Posterior cingulate gyrus (tissue), 11 donors: ENCODE results near the gene BAG3.
A peak's percentile ranks its signal among the peaks of the same experiment; 100 is the strongest.

ENCODE experiments used
- DNase-seq, 10 donors: peaks; one replicate each; pipeline versions ENCODE4 v3.0.0 to v3.0.0-alpha.2; 2020 to 2021; ENCODE audit warnings: mixed read lengths in 3 of 10
- intact Hi-C: fragments of 100-400 bp; cut with DNase I; formaldehyde crosslinking; loops from one replicate; pipeline ENCODE4 v1.15.1; 2023

BAG3 gene

DNA sequence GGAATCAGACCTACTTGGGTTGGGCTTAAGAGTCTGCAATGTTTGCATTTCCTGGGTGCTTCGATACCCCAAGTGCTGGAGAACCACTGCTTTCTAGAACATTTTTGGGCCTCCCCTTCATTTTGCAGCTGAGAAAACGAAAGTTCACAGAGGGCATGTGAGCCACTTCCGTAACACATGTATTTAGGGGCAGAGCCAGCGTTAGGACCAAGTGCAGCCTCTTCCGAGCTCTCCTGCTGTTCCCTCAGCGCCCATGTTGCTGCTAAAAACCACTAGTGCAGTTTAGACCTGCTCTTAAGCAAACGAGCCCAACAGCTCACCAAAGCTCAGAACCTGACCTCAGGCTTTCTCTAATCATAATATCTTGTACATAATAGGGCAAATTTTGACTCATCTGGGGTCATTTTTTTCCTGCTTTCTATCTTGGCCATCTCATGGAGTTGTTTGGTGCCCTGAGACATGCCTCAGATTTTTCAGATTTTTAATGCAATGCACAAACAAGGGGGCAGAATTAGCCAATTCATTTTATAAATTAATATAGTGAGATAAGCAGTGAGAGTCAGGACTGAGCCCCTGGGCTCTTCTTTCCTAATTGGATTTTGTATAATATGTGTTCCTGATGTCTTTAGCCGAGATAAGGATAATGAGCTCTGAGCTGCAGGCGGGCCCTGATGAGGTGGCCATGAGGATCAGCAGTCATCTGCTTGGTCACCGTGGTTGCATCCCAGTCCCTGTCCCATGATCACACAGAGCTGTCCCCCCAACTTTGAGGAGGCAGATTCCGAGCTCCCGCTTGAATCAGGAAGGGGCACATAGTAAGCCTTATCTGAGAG, 12.9 kb downstream of the BAG3 start:
- peak in 2 of 10 donors; percentile 6 to 17 for DNase-seq
- intact Hi-C loops, result no loop called here

DNA sequence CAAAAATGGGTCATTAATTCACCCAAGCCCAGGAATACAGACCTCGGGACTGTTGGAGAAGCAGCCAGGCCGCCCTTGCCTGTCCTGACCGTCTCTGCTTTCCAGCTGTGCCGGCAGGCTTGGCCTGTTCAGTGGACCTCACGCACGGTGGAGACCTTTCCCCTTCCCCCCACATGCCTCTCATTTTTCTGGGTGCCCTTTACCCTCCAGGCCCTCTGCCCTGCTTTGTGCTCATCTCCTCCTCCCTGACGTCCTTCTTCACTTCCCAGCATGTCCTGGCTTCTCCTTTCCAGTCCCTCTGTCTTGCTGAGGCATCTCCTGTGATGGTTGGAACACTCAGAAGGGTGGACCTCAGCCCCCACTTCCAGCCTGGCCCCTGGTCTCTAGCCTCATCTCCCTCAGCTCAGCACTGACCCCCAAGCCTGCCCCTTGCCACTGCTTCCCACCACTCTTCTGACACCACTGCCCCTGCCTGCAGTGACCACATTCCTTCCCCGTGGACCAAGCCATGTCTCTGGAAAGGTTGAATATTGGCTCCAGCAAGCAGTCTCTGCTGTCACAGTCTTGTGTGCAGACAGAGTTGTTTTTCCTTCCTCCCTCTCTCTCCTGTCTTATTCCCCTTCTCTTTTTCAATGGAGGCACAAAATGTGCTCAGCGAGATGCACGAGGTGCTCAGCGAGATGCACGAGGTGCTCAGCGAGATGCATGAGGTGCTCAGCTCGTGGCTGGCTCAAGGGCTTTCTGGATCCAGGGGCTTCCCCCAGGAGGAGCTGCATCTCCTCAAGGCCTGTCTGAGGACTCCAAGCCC, 14.9 kb downstream of the BAG3 start:
- peak in 2 of 10 donors; percentile 55 to 57 for DNase-seq
- intact Hi-C loops, result loop anchor here (5.0 kb wide), 1 partner anchor 54 kb away; no protein-coding TSS in a partner anchor

DNA sequence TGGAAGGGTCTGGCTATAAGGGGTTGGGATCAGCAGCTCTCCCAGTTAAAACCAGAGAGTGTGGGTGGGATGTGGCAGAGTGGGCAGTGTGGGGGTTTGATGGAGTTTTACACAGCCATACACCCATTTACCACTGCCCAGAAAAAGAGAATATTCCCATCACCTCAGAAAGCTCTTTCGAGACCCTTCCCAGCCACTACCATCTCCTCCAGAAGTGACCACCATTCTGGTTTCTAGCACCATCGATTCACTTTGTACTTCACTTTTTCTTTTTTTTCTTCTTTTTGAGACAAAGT, 15.5 kb downstream of the BAG3 start:
- no peak for DNase-seq
- intact Hi-C loops, result loop anchor here (5.0 kb wide), 1 partner anchor 54 kb away; no protein-coding TSS in a partner anchor

DNA sequence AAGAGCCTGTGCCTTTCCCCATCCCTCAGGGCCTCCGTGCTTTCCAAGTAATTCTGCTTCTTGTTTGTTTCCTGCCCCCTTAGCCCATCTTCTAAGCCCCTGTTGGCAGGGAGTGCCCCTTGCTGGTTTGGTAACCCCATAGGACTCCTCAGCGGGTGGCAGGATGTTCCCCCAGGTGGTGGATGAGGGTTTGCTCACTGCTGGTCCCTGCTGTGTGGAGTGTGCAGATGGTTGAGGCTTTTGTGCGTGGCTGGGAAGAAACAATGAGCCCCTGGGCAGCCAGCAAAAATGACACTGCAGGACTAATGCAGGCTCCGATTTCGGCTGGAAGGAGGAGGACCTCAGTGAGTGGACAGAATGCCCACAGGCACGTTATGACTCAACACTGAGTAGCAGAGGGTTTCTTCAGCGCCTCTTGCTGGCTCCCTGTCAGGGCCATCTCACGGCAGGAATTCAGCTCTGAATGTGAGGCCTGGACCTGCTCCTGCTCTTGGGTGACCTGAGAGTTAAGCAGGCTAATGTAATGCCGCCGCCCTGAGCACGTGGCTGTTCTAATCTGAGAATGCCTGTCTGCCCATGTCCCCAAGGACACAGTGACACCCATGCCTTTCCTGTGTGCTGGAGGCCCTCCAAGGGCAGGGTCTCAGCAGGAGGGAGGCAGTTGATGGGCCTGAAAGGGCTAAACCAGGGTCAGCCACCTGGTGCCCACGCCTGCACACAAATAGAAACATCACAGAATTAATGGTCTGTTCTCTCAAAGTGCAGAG, 16.6 kb downstream of the BAG3 start:
- DNase-seq, result peak in 2 of 10 donors; percentile 57 to 80
- intact Hi-C loops, result loop anchor here (5.0 kb wide), 1 partner anchor 55 kb away; no protein-coding TSS in a partner anchor

DNA sequence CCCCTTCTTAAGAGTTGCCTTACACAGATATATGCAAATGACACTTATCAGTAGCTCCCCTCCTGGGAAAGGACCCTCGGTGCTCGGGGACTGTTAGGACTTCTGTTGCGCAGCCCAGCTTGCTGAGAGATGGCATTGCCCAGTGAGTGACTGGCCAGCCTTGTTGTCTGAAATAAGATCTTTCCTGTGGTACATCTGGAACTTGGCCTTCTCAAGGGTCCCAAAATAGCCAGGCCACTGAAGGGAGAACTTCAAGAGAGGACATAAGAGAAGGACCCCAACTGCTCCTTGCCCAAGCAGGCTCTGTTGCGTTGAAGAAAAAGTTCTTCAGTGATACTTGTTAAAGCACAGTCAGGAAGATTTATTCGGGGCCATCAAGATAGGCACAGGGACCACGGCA, 17.3 kb downstream of the BAG3 start:
- intact Hi-C loops, result loop anchor here (5.0 kb wide), 1 partner anchor 56 kb away; no protein-coding TSS in a partner anchor
- peak in 2 of 10 donors; percentile 23 to 61 for DNase-seq

DNA sequence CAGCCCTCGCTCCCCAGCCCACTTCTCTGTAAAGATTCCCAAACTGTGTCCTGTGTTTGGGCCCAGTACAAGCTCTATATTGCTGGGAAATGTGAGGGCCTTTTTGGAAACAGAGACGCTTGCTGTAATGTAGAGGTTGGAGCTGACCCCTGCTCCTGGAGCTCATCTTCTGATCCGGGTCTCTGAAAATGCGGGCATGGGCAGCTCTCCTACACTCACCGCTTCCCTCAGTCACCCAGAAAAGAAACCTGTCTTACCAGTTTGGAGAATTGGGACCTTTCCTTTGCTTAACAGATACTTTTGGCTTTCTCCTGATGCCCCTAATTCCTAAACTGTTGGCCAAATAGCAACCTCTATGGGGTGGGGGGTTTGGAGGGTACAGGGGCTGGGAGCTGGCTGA, 18.2 kb downstream of the BAG3 start:
- peak in 1 of 10 donors; percentile 12 for DNase-seq
- intact Hi-C loops, result loop anchor here (5.0 kb wide), 1 partner anchor 57 kb away; no protein-coding TSS in a partner anchor

DNA sequence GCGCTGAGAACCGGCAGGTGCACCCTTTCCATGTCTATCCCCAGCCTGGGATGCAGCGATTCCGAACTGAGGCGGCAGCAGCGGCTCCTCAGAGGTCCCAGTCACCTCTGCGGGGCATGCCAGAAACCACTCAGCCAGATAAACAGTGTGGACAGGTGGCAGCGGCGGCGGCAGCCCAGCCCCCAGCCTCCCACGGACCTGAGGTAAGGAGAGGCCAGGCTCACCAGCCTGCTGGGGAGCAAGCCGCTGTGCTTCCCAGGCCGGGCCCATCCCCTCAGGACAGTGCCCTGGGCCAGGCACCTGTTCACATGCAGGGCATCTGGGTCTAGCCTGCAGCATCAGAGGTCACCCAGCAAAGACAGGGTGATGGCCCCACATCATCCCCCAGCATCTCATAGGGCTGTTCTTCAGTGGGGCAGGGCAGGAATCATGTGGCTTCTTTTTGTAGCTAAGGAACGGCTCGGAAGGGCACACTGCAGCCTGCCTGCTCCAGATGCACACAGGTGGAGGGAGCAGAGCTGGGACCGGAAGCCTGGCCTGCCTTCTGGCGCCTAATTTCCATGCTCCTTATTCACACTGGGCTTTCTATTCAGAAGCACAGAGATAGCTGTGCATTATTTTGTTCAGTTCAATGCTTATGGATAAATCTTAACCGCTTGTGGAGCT, 18.9 kb downstream of the BAG3 start:
- DNase-seq, result peak in 2 of 10 donors; percentile 66 to 73
- intact Hi-C loops, result loop anchor here (5.0 kb wide), 1 partner anchor 58 kb away; no protein-coding TSS in a partner anchor

DNA sequence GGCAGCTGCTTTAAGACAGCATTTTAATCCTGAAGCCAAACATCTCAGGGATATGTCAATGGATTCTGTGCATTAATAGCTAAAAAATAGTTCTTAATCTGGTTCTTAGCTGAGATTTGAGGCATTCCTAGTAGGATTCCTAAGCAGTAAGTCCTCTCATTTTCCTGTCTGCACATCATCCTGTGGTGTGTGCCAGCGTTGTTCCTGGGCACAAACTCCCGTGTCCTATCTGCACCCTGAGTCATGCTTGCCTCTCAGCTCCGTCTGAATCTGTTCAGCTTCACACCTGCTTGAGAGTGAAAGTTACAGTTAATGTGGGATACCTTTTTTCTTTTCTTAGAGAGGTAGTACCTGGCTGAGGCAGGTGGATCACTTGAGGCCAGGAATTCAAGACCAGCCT, 19.5 kb downstream of the BAG3 start:
- peak in 2 of 10 donors; percentile 20 to 21 for DNase-seq
- intact Hi-C loops, result no loop called here

DNA sequence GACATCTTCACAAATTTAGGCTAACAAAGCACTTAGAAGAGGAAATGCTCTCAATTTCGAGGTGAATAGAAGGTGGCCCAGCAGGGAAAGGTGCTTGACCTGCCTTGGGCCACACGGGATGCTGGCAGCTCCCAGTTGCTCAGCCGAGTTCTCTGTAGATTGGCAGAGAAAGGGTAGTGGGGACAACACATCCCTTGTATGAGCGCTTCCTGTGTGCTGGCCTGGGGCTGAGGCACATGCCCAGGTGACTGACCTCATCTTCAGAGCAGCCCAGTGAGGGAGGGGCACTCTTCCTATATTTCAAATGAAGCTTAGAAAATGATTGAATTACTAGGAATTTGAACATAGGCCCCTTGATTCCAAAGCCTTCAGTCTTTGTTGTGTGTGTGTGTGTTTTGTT, 20.2 kb downstream of the BAG3 start:
- intact Hi-C loops, result no loop called here
- peak in 2 of 10 donors; percentile 35 to 38 for DNase-seq

DNA sequence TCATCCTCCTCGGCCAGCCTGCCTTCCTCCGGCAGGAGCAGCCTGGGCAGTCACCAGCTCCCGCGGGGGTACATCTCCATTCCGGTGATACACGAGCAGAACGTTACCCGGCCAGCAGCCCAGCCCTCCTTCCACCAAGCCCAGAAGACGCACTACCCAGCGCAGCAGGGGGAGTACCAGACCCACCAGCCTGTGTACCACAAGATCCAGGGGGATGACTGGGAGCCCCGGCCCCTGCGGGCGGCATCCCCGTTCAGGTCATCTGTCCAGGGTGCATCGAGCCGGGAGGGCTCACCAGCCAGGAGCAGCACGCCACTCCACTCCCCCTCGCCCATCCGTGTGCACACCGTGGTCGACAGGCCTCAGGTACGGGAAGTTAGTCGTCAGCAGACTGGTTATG, 21.1 kb downstream of the BAG3 start:
- peak in 2 of 10 donors; percentile 75 to 79 for DNase-seq
- intact Hi-C loops, result no loop called here

DNA sequence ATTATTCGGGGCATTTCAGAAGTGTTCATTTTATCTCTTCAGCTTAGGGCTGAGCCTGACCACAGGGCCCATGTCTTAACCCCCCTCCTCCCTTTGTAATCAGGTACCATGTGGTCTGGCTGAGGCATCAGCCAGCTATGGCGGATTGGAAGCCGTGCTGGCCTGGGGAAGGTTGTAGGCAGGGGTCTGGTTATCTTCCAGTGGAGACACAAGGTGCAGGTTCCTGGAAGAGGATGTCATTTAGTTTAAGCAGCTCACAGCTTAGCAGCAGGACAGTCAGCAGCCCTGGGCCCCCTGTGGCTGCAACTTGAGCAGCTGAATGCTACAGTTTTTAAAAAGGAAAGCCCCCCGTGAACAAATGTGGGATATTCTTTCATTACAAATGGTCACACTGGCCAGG, 22.1 kb downstream of the BAG3 start:
- intact Hi-C loops, result no loop called here
- peak in 2 of 10 donors; percentile 32 to 55 for DNase-seq

DNA sequence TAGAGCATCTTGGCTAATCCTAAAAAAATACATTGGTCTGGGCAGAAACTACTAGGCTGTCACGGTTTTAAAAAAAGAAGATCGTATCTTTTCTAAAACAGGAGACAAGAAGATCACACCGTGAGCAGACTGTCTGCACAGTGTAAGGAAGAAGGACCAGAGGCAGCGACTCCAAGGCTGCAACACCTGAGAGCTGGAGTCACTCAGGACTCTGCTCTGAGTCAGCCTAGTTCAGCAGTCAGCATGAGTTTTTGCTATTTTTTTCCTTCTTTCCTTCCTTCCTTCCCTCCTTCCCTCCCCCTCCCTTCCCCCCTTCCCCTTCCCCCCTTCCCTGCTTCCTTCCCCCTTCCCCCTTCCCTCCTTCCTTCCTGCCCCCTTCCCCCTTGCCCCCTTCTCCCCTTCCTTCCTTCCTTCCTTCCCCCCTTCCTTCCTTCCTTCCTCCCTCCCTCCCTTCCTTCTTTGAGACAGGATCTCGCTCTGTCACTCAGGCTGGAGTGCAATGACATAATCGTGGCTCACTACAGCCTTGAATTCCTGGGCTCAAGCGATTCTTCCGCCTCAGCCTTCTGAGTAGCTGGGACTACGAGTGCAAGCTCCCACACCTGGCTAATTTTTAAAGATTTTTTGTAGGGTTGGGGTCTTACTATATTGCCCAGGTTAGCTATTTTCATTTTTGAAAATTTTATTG, 24.4 kb downstream of the BAG3 start:
- peak in 1 of 10 donors; percentile 25 for DNase-seq
- intact Hi-C loops, result no loop called here

DNA sequence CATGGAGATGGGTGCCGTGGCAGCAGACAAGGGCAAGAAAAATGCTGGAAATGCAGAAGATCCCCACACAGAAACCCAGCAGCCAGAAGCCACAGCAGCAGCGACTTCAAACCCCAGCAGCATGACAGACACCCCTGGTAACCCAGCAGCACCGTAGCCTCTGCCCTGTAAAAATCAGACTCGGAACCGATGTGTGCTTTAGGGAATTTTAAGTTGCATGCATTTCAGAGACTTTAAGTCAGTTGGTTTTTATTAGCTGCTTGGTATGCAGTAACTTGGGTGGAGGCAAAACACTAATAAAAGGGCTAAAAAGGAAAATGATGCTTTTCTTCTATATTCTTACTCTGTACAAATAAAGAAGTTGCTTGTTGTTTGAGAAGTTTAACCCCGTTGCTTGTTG, 25.9 kb downstream of the BAG3 start:
- intact Hi-C loops, result no loop called here
- DNase-seq, result peak in 1 of 10 donors; percentile 30

DNA sequence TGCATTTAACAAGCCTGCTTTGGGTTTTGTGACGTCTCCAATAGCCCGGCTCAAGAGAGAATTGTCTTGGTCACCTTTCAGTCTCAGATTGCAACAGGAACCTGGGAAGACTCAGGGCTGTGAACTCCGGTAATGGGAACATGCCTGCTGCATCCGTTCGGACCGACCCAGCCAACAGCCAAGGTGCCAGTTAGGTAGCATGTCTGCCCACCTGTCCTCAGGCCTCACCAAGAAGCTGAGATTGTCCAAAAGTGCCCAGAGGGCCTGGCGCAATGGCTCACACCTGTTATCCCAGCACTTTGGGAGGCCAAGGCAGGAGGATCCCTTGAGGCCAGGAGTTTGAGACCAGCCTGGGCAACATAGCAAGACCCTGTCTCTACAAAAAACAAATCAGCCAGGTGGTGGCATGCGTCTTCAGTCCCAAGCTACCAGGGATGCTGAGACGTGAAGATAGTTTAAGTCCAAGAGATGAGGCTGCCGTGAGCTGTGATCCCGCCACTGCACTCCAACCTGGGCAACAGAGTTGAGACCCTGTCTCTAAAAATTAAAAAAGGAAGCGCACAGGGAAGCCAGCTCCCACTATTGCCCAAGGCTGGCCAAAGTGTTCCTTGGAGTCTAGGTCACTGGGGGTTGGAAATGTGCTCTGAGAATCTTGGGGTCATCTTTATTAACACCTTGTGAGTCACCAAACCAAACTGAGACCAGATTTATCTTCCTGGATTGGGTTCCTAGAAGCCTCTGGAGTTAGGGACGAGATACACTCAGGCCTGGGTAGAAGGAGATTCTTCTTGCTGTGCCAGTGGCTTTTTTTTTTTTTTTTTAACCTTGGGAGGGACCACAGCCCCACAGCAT, 26.9 kb downstream of the BAG3 start:
- intact Hi-C loops, result no loop called here
- DNase-seq, result peak in 3 of 10 donors; percentile 11 to 79 (median 34)

DNA sequence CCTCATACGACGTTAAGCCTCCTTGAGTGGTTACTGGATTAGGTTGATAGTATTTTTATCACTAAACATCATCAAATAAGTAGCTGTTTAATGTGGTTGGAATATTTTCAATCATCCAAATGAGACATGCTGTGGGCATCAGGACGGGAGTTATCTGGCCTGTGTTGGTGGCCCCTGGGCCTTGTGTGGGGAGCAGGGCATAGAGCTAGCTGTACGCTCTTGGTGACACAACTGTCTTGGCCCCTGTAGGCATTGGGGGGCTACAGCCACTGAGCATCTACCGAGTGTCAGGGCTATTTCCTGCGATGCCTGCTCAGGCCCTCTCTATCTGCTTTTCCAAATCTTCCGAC, 28.3 kb downstream of the BAG3 start:
- intact Hi-C loops, result no loop called here
- no peak for DNase-seq

DNA sequence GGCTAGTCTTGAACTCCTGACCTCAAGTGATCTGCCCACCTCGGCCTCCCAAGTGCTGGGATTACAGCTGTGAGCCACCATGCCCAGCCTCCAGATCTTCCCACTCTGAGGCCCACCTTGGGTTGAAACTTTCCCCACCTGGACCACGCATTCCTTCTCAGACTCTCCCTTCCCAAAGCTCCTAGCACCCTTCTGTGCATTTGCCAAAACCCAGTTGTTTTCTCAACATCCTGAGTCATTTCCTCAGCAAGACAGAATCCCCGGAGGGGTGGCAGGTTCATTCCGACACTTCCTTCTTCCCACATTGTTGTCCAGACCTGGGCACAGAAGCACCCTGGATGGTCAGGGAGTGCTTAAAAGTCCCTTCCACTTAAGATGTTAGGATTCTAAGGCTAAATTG, 28.9 kb downstream of the BAG3 start:
- intact Hi-C loops, result no loop called here
- no peak for DNase-seq

DNA sequence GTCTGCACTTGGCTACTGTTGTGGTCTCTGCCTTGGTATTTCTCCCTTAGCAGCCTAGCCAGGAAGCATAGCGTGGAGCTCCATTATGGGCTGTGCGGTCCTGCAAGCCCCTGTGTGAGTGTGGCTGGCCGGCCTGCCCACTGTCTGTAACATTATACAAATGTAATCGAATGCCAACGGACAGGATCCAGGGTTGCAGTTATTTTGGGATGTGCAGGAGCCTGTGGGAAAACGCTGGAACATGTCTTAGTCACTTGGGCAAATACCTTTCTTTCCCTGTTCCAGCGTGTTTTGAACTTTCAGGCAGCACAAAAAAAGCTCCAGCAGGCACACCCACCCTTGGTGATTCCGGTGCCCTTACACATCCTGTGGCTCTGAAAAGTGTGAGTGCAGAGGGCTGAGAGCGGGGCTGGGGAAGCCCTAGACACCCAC, 29.5 kb downstream of the BAG3 start:
- intact Hi-C loops, result no loop called here
- no peak for DNase-seq

DNA sequence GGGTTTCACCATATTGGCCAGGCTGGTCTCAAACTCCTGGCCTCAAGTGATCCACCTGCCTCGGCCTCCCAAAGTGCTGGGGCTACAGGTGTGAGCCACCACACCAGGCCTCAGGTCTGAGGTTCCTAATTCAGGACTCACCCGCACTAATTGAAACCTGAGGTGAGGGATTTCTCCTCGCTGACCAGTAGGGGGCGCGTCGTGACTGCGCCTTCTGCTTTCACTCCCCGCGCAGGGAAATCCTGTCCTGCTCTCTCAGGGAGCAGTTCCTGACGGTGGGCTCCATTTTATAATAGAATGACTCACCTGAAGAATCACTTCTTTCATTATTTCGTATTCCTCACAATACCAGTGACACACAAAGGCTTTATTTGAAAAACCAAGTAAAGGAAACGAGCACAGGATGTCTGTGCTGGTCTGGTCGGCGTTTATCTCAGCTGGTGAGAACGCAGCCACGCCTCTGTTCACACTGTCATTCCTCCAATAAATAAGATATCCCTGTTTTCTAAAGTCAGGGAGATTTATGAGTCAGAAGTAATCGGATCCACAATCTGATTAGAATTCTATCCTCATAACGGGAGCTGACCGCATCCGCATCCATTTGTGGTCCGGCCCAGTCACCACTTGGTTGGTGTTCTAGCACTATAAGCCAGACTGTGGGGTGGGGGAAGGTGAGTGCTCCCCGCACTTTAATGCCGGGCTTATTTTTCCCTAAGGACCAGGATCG, 35.4 kb downstream of the BAG3 start:
- DNase-seq, result peak; percentile 54 to 97 (median 82)
- intact Hi-C loops, result loop anchor here (1.0 to 5.0 kb wide), 3 partner anchors 38 to 173 kb away; no protein-coding TSS in a partner anchor
